ENCODE measurements around the gene SLC39A11.

SLC39A11 gene

DNA sequence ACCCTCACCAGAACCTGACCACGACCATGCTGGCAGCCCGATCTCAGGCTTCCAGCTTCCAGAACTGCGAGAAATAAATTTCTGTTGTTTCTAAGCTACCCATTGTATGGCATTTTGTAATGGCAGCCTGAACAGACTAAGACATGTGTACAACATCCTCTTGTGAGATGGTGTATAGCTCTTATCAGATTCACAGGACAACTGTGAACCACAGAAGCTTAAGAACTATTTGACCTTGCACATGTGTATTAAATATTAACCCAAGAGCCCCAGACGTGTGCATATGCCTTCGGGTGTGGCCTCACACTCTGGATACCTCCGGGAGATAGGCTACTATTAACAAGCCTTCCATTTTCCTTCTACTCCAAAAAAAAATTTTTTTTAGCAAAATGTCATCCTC is 248.9 kb downstream of the SLC39A11 start:
- TF ChIP-seq YY1 (IDR thresholded peaks at IDR 0.05; ENCODE audit: low read depth) (no peak), TEAD4 (IDR thresholded peaks at IDR 0.05) (no peak), CREB1 (IDR thresholded peaks at IDR 0.05; ENCODE audit: low read depth) (no peak), TAF1 (IDR thresholded peaks at IDR 0.05; ENCODE audit: low read depth) (no peak), TCF12 (IDR thresholded peaks at IDR 0.05; ENCODE audit: low read depth) (no peak), CEBPB (IDR thresholded peaks at IDR 0.05) (no peak)
- TF ChIP-seq, protein P1, sequence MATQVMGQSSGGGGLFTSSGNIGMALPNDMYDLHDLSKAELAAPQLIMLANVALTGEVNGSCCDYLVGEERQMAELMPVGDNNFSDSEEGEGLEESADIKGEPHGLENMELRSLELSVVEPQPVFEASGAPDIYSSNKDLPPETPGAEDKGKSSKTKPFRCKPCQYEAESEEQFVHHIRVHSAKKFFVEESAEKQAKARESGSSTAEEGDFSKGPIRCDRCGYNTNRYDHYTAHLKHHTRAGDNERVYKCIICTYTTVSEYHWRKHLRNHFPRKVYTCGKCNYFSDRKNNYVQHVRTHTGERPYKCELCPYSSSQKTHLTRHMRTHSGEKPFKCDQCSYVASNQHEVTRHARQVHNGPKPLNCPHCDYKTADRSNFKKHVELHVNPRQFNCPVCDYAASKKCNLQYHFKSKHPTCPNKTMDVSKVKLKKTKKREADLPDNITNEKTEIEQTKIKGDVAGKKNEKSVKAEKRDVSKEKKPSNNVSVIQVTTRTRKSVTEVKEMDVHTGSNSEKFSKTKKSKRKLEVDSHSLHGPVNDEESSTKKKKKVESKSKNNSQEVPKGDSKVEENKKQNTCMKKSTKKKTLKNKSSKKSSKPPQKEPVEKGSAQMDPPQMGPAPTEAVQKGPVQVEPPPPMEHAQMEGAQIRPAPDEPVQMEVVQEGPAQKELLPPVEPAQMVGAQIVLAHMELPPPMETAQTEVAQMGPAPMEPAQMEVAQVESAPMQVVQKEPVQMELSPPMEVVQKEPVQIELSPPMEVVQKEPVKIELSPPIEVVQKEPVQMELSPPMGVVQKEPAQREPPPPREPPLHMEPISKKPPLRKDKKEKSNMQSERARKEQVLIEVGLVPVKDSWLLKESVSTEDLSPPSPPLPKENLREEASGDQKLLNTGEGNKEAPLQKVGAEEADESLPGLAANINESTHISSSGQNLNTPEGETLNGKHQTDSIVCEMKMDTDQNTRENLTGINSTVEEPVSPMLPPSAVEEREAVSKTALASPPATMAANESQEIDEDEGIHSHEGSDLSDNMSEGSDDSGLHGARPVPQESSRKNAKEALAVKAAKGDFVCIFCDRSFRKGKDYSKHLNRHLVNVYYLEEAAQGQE (IDR thresholded peaks at IDR 0.05; ENCODE audit: low read depth): no peak
- TF ChIP-seq, protein P2, sequence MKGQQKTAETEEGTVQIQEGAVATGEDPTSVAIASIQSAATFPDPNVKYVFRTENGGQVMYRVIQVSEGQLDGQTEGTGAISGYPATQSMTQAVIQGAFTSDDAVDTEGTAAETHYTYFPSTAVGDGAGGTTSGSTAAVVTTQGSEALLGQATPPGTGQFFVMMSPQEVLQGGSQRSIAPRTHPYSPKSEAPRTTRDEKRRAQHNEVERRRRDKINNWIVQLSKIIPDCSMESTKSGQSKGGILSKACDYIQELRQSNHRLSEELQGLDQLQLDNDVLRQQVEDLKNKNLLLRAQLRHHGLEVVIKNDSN (IDR thresholded peaks at IDR 0.05): no peak

GRCh38 chr17:72840019-72840418 is 252.5 kb downstream of the SLC39A11 start:
- TF ChIP-seq, protein P3, sequence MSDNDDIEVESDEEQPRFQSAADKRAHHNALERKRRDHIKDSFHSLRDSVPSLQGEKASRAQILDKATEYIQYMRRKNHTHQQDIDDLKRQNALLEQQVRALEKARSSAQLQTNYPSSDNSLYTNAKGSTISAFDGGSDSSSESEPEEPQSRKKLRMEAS (IDR thresholded peaks at IDR 0.05): no peak
- TF ChIP-seq, protein P1 (IDR thresholded peaks at IDR 0.05; ENCODE audit: low read depth): no peak
- TF ChIP-seq TCF12 (IDR thresholded peaks at IDR 0.05; ENCODE audit: low read depth): no peak
- TF ChIP-seq EP300 (IDR thresholded peaks at IDR 0.05; ENCODE audit: borderline replicate concordance): no peak
- no peak for TF ChIP-seq CEBPB (IDR thresholded peaks at IDR 0.05)
- TF ChIP-seq YY1 (IDR thresholded peaks at IDR 0.05; ENCODE audit: low read depth): no peak
- TF ChIP-seq, protein P2 (IDR thresholded peaks at IDR 0.05): no peak
- TF ChIP-seq TEAD4 (IDR thresholded peaks at IDR 0.05): no peak
- TF ChIP-seq TAF1 (IDR thresholded peaks at IDR 0.05; ENCODE audit: low read depth): no peak
- no peak for TF ChIP-seq CREB1 (IDR thresholded peaks at IDR 0.05; ENCODE audit: low read depth)
- TF ChIP-seq EGR1 (IDR thresholded peaks at IDR 0.05): no peak
- TF ChIP-seq FOXM1 (IDR thresholded peaks at IDR 0.05; ENCODE audit: borderline replicate concordance, low read depth): no peak
- TF ChIP-seq NFIC (IDR thresholded peaks at IDR 0.05): no peak
- TF ChIP-seq ZBTB7A (IDR thresholded peaks at IDR 0.05; ENCODE audit: low read depth): no peak
- no peak for TF ChIP-seq RAD21 (IDR thresholded peaks at IDR 0.05; ENCODE audit: low read depth)

DNA sequence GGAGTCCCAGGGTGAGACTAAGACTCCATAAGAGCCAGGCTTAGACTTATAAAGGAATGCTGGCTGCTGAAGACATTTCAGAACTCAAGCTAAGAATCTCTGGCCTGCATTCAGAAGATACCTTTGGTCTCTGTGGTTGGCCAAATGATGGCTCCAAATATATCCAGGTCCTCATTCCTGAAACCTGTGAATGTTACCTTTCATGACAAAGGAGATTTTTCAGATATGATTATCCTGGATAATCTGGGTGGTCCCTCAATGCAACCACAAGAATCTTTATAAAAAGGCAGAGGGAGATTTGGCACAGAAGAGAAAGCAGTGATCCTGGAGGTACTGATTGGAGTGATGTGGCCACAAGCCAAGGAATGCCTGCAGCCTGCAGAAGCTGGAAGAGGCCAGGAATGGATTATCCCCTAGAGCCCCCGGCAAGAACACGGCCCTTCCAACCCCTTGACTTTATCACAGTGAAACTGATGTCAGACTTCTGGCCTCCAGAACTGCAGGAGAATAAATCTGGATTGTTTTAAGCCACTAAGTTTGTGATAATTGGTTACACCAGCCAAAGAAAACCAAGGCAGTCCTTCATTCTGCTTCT is 253.3 kb downstream of the SLC39A11 start:
- TF ChIP-seq, protein P3 (IDR thresholded peaks at IDR 0.05): no peak
- TF ChIP-seq, protein P2 (IDR thresholded peaks at IDR 0.05): no peak
- TF ChIP-seq CEBPB (IDR thresholded peaks at IDR 0.05) (no peak), ZBTB7A (IDR thresholded peaks at IDR 0.05; ENCODE audit: low read depth) (no peak), TAF1 (IDR thresholded peaks at IDR 0.05; ENCODE audit: low read depth) (no peak), NFIC (IDR thresholded peaks at IDR 0.05) (no peak), TCF12 (IDR thresholded peaks at IDR 0.05; ENCODE audit: low read depth) (no peak), EP300 (IDR thresholded peaks at IDR 0.05; ENCODE audit: borderline replicate concordance) (no peak), FOXM1 (IDR thresholded peaks at IDR 0.05; ENCODE audit: borderline replicate concordance, low read depth) (no peak), EGR1 (IDR thresholded peaks at IDR 0.05) (no peak), RAD21 (IDR thresholded peaks at IDR 0.05; ENCODE audit: low read depth) (no peak), CREB1 (IDR thresholded peaks at IDR 0.05; ENCODE audit: low read depth) (no peak)
- TF ChIP-seq, protein P1 (IDR thresholded peaks at IDR 0.05; ENCODE audit: low read depth): no peak

GRCh38 chr17:72838581-72838980 is 253.9 kb downstream of the SLC39A11 start:
- TF ChIP-seq, protein P3 (IDR thresholded peaks at IDR 0.05): no peak
- TF ChIP-seq TCF12 (IDR thresholded peaks at IDR 0.05; ENCODE audit: low read depth): no peak
- TF ChIP-seq YY1 (IDR thresholded peaks at IDR 0.05; ENCODE audit: low read depth): no peak
- no peak for TF ChIP-seq TAF1 (IDR thresholded peaks at IDR 0.05; ENCODE audit: low read depth)
- TF ChIP-seq, protein P2 (IDR thresholded peaks at IDR 0.05): no peak
- no peak for TF ChIP-seq NFIC (IDR thresholded peaks at IDR 0.05)
- TF ChIP-seq EGR1 (IDR thresholded peaks at IDR 0.05): no peak
- TF ChIP-seq FOXM1 (IDR thresholded peaks at IDR 0.05; ENCODE audit: borderline replicate concordance, low read depth): no peak
- TF ChIP-seq CEBPB (IDR thresholded peaks at IDR 0.05): no peak
- TF ChIP-seq RAD21 (IDR thresholded peaks at IDR 0.05; ENCODE audit: low read depth): no peak
- no peak for TF ChIP-seq CREB1 (IDR thresholded peaks at IDR 0.05; ENCODE audit: low read depth)
